Ishikawa (cell line): ENCODE measurements around the gene ZNF319.

Source experiments
- EGR1 ChIP-seq: IDR thresholded peaks from 2 replicates; pipeline ENCODE4 v1.6.1; 2012
- EP300 ChIP-seq: IDR thresholded peaks from 2 replicates; pipeline ENCODE4 v1.6.1; 2012; ENCODE audit warnings: borderline replicate concordance
- FOXM1 ChIP-seq: IDR thresholded peaks from 2 replicates; pipeline ENCODE4 v1.6.1; 2012; ENCODE audit warnings: low read depth, borderline replicate concordance
- RAD21 ChIP-seq: IDR thresholded peaks from 2 replicates; pipeline ENCODE4 v1.6.1; 2012; ENCODE audit warnings: low read depth
- TAF1 ChIP-seq: IDR thresholded peaks from 2 replicates; pipeline ENCODE4 v1.6.1; 2012; ENCODE audit warnings: low read depth, mild to moderate bottlenecking
- YY1 ChIP-seq: IDR thresholded peaks from 2 replicates; pipeline ENCODE4 v1.6.1; 2012; ENCODE audit warnings: low read depth
- TF ChIP-seq, protein P1 (sequence below): IDR thresholded peaks from 2 replicates; pipeline ENCODE4 v1.6.1; 2012; ENCODE audit warnings: low read depth, mild to moderate bottlenecking
- TF ChIP-seq, protein P2 (sequence below): IDR thresholded peaks from 2 replicates; pipeline ENCODE4 v1.6.1; 2012

DNA sequence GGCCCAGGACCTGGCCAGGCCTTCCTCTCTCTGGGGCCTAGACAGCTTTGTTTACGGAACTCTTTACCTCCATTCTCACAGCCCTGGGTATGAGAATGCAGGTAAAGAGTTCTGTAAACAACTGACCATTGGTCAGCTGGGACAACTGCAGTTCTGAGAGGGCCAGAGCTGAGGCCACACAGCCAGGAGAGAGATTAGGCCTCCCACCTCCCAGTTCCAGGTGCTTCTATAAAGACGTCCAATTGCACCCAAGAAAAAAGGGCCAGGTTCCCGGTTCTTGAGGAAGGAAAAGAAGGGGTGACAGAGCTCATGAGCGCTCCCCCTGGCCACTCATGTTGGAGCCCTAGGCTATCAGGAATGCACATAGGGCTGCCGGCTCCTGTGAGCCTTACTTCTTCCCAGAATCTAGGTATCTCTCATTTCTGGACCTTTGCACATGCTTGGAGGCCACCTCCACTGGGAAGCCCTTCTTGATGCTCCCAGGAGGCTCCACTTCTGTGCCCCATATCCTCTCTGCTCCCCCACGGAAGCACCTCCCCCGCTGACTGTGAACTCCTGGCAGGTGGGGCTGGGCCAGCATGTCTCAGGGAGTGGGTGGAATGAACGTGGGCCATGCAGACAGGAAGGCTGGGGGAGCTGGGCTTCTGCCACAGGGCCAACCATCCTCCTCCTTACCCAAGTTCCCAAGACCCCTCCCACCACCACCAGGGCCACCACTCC lies 42.6 kb downstream of the ZNF319 start:
- TF ChIP-seq EGR1 (no peak), EP300 (no peak), RAD21 (no peak), YY1 (no peak), FOXM1 (no peak), TAF1 (no peak)
- TF ChIP-seq, protein P1, sequence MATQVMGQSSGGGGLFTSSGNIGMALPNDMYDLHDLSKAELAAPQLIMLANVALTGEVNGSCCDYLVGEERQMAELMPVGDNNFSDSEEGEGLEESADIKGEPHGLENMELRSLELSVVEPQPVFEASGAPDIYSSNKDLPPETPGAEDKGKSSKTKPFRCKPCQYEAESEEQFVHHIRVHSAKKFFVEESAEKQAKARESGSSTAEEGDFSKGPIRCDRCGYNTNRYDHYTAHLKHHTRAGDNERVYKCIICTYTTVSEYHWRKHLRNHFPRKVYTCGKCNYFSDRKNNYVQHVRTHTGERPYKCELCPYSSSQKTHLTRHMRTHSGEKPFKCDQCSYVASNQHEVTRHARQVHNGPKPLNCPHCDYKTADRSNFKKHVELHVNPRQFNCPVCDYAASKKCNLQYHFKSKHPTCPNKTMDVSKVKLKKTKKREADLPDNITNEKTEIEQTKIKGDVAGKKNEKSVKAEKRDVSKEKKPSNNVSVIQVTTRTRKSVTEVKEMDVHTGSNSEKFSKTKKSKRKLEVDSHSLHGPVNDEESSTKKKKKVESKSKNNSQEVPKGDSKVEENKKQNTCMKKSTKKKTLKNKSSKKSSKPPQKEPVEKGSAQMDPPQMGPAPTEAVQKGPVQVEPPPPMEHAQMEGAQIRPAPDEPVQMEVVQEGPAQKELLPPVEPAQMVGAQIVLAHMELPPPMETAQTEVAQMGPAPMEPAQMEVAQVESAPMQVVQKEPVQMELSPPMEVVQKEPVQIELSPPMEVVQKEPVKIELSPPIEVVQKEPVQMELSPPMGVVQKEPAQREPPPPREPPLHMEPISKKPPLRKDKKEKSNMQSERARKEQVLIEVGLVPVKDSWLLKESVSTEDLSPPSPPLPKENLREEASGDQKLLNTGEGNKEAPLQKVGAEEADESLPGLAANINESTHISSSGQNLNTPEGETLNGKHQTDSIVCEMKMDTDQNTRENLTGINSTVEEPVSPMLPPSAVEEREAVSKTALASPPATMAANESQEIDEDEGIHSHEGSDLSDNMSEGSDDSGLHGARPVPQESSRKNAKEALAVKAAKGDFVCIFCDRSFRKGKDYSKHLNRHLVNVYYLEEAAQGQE = no peak
- TF ChIP-seq, protein P2, sequence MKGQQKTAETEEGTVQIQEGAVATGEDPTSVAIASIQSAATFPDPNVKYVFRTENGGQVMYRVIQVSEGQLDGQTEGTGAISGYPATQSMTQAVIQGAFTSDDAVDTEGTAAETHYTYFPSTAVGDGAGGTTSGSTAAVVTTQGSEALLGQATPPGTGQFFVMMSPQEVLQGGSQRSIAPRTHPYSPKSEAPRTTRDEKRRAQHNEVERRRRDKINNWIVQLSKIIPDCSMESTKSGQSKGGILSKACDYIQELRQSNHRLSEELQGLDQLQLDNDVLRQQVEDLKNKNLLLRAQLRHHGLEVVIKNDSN = no peak
